Activated CD4-positive, CD25-positive, alpha-beta regulatory T cell treated with anti-CD3 and anti-CD28 coated beads, Interleukin-2, amount 50 U/mL, for 72 hours (primary cell): ENCODE results near the gene HIC2.
"Not testable (repeated sequence)": the region's sequence is repeated elsewhere in the genome, so short reads cannot be mapped to it uniquely, and the experiment has no call there.

ENCODE experiments used
- DNase-seq: peaks from one replicate; pipeline ENCODE4 v3.0.0; 2021

HIC2 gene

GRCh38 chr22:21417227-21417746, at the start of gene HIC2:
Gene HIC2 (plus strand): TSS chr22:21417371. CDS start chr22:21442832, 25,461 bp downstream.
- peak; percentile 55 for DNase-seq

GRCh38 chr22:21368603-21369310, 48.4 kb upstream of the HIC2 start:
- not testable (repeated sequence) for DNase-seq

GRCh38 chr22:21375880-21376279, 41.3 kb upstream of the HIC2 start:
- not testable (repeated sequence) for DNase-seq

- DNase-seq, result not testable (repeated sequence)
These were observed 33.3 kb upstream of the HIC2 start, which contains the start of gene RIMBP3B for GRCh38 chr22:21383701-21384467. Gene RIMBP3B (plus strand): TSS chr22:21383751. CDS start chr22:21383859, 108 bp downstream.

- DNase-seq, result not testable (repeated sequence)
These were observed 32.5 kb upstream of the HIC2 start for GRCh38 chr22:21384468-21385357.

- not testable (repeated sequence) for DNase-seq
These were observed 27.7 kb upstream of the HIC2 start for GRCh38 chr22:21389480-21389879.

- DNase-seq, result not testable (repeated sequence)
These were observed 27.2 kb upstream of the HIC2 start for GRCh38 chr22:21390013-21390412.

GRCh38 chr22:21394613-21395012, 22.6 kb upstream of the HIC2 start:
- not testable (repeated sequence) for DNase-seq

GRCh38 chr22:21401197-21401969, 15.8 kb upstream of the HIC2 start:
- DNase-seq, result not testable (repeated sequence)

GRCh38 chr22:21402763-21403314, 14.3 kb upstream of the HIC2 start:
- DNase-seq, result not testable (repeated sequence)

GRCh38 chr22:21407139-21407538, 10.0 kb upstream of the HIC2 start:
- not testable (repeated sequence) for DNase-seq

GRCh38 chr22:21407792-21408191, 9.4 kb upstream of the HIC2 start:
- not testable (repeated sequence) for DNase-seq

- DNase-seq, result not testable (repeated sequence)
These were observed 796 bp upstream of the HIC2 start for GRCh38 chr22:21416375-21416774.

GRCh38 chr22:21417853-21418252, 682 bp downstream of the HIC2 start:
- not testable (repeated sequence) for DNase-seq

- not testable (repeated sequence) for DNase-seq
These were observed 1.9 kb downstream of the HIC2 start for GRCh38 chr22:21418974-21419638.

GRCh38 chr22:21420180-21420763, 3.1 kb downstream of the HIC2 start:
- not testable (repeated sequence) for DNase-seq

GRCh38 chr22:21424084-21424709, 7.0 kb downstream of the HIC2 start:
- not testable (repeated sequence) for DNase-seq

GRCh38 chr22:21434378-21435233, 17.4 kb downstream of the HIC2 start:
- not testable (repeated sequence) for DNase-seq
